Mesendoderm (in vitro differentiated cells): Measurements from ENCODE around the gene FBN2.

Experiments used
- DNase-seq: peaks from one replicate; pipeline ENCODE4 v3.0.0; 2013
- H2AK5ac ChIP-seq: 2 replicates; pipeline ENCODE4 v1.6.1; 2013; ENCODE audit warnings: low read length, inconsistent platforms
- H2BK120ac ChIP-seq: 2 replicates; pipeline ENCODE4 v1.6.1; 2013; ENCODE audit warnings: low read depth, mild to moderate bottlenecking, low read length, moderate library complexity, mixed read lengths
- H2BK15ac ChIP-seq: replicated peaks from 2 replicates; pipeline ENCODE4 v1.6.1; 2013; ENCODE audit warnings: low read depth, mild to moderate bottlenecking, moderate library complexity
- H2BK5ac ChIP-seq: 2 replicates; pipeline ENCODE4 v1.6.1; 2013; ENCODE audit warnings: low read length, inconsistent platforms
- H3K18ac ChIP-seq: 2 replicates; pipeline ENCODE4 v1.6.1; 2013; ENCODE audit warnings: mild to moderate bottlenecking, low read length, mixed read lengths
- H3K23ac ChIP-seq: one replicate; pipeline ENCODE4 v1.6.1; 2013; ENCODE audit warnings: low read length
- H3K27ac ChIP-seq: 2 replicates; pipeline ENCODE4 v1.5.1; 2013; ENCODE audit warnings: low read depth, mild to moderate bottlenecking, inconsistent platforms, low read length, moderate library complexity
- H3K27me3 ChIP-seq: 2 replicates; pipeline ENCODE4 v1.6.1; 2013; ENCODE audit warnings: low read length, control low read depth, mild to moderate bottlenecking, inconsistent platforms; ENCODE audit not compliant: insufficient read depth, poor library complexity
- H3K36me3 ChIP-seq: 2 replicates; pipeline ENCODE4 v1.6.1; 2013; ENCODE audit warnings: low read length, inconsistent platforms; ENCODE audit not compliant: control insufficient read depth, insufficient read depth
- H3K4ac ChIP-seq: one replicate; pipeline ENCODE4 v1.6.1; 2013; ENCODE audit warnings: low read depth, mild to moderate bottlenecking, low read length, moderate library complexity
- H3K4me1 ChIP-seq: 2 replicates; pipeline ENCODE4 v1.6.1; 2013; ENCODE audit warnings: low read depth, low read length, inconsistent platforms; ENCODE audit not compliant: control insufficient read depth
- H3K4me2 ChIP-seq: 2 replicates; pipeline ENCODE4 v1.6.1; 2013; ENCODE audit warnings: low read length
- H3K4me3 ChIP-seq: 2 replicates; pipeline ENCODE4 v1.5.1; 2013; ENCODE audit warnings: mild to moderate bottlenecking, low read length
- H3K56ac ChIP-seq: one replicate; pipeline ENCODE4 v1.6.1; 2013; ENCODE audit warnings: low read length
- H3K79me1 ChIP-seq: 2 replicates; pipeline ENCODE4 v1.6.1; 2013; ENCODE audit warnings: low read length, inconsistent platforms
- H3K79me2 ChIP-seq: 2 replicates; pipeline ENCODE4 v1.6.1; 2013; ENCODE audit warnings: mild to moderate bottlenecking, low read length; ENCODE audit not compliant: control insufficient read depth, insufficient read depth
- H3K9ac ChIP-seq: 2 replicates; pipeline ENCODE4 v1.6.1; 2013; ENCODE audit warnings: low read length, inconsistent platforms
- H4K5ac ChIP-seq: one replicate; pipeline ENCODE4 v1.6.1; 2013; ENCODE audit warnings: low read length
- H4K8ac ChIP-seq: one replicate; pipeline ENCODE4 v1.6.1; 2013; ENCODE audit warnings: low read depth, mild to moderate bottlenecking, control low read depth, low read length, moderate library complexity
- WGBS: extraction: QIAGEN DNeasy Blood & Tissue Kit; methylation state at CpG from one replicate; pipeline ENCODE4 v1.1.7; 2013; ENCODE audit warnings: low lambda C conversion rate, missing lambda C conversion rate; ENCODE audit not compliant: insufficient coverage; ENCODE audit errors: extremely low coverage; 5-methylcytosine and 5-hydroxymethylcytosine counted together

The FBN2 gene

DNA sequence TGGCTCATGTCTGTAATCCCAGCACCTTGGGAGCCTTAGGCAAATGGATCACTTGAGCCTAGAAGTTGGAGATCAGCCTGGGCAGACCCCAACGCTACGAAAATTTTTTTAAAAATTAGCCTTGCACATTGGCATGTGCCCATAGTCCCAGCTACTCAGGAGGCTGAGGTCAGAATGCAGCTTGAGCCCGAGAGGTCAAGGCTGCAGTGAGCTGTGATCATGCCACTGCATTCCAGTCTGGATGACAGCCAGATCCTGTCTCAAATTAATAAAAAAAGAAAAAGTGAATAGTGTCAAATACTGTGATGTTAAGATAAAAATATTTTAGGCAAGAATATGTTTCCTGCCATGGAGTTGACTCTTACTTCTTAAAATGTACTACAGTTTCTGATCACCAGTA, 5.3 kb downstream of the FBN2 start:
- no peak overlapping the region for H3K4ac ChIP-seq
- no peak overlapping the region for H2AK5ac ChIP-seq
- H3K4me1 ChIP-seq: peaks cover 2% of the 10 kb centered on the region
- H3K56ac ChIP-seq: no peak overlapping the region
- no peak overlapping the region for H2BK120ac ChIP-seq
- DNase-seq: no peak
- no peak overlapping the region for H2BK15ac ChIP-seq
- H3K4me2 ChIP-seq: no peak overlapping the region
- no peak overlapping the region for H2BK5ac ChIP-seq
- no peak overlapping the region for H4K5ac ChIP-seq
- H3K27ac ChIP-seq: no peak overlapping the region
- no CpG with 5 or more reads among the region's 3 CpGs for WGBS
- no peak overlapping the region for H3K23ac ChIP-seq
- peaks cover 10% of the 10 kb centered on the region for H3K36me3 ChIP-seq
- peaks cover 14% of the 10 kb centered on the region for H3K79me1 ChIP-seq
- H3K27me3 ChIP-seq: no peaks in the 10 kb centered on the region
- no peak overlapping the region for H3K4me3 ChIP-seq
- H3K18ac ChIP-seq: no peak overlapping the region
- no peak overlapping the region for H4K8ac ChIP-seq
- H3K9ac ChIP-seq: no peak overlapping the region
- peaks cover 40% of the 10 kb centered on the region for H3K79me2 ChIP-seq

DNA sequence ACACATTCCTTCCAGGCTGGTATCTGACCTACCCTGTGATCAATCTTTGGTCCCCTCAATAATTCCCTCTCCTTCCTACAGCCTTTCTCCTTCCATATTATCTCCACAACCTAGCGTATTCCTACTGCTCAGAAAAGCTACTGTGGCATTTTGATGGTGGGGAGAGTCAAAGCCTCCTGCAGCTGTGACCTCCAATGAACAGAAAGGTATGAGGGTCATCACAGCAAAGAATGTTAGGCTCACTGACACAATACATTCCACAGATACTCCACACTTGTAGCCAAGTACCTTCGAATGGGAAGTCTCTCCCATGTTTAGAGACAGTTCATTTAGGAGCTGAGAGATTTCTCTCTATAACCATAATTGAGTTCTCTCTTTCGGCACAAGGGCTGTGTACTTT, 5.9 kb downstream of the FBN2 start:
- no CpG with 5 or more reads among the region's 3 CpGs for WGBS
- Histone ChIP-seq H3K18ac (no peak overlapping the region), H3K23ac (no peak overlapping the region), H2BK120ac (no peak overlapping the region), H3K56ac (no peak overlapping the region), H3K36me3 (peaks cover 10% of the 10 kb centered on the region), H3K4me2 (no peak overlapping the region), H3K9ac (no peak overlapping the region), H3K27ac (no peak overlapping the region), H3K4ac (no peak overlapping the region), H4K8ac (no peak overlapping the region), H3K79me1 (peaks cover 14% of the 10 kb centered on the region), H4K5ac (no peak overlapping the region), H2BK5ac (no peak overlapping the region), H3K4me3 (no peak overlapping the region), H3K4me1 (peaks cover 2% of the 10 kb centered on the region), H2AK5ac (no peak overlapping the region), H3K79me2 (peaks cover 35% of the 10 kb centered on the region), H3K27me3 (no peaks in the 10 kb centered on the region), H2BK15ac (no peak overlapping the region)
- peak; percentile 90 for DNase-seq

DNA sequence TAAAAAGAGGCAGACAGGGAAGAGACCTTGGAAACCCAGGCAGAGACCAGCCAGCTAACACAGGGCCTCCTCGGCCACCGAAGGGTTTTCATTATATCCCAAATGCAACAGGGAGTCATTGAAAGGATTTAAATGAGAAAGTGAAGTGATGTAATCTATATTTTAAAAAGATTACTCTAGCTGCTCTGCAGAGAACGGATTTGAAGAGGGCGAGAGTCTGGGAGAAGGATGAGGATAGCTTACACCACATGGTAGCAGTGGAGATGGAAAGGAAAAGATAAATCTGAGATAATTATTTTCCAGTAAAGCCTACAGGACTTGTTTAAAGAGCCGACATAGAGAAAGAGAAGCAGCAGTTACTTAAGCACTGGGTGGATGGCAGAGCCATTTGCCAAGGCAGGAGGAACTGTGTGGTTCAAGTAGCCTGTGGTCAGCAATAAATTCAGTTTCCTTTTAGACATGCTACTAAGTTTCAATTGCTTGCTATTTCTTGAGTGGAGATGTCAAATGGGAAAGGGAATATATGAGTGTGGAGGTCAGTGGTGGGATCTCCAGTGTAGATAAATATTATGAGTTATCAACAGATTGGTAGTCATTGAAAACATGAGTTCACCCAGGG, 9.3 kb downstream of the FBN2 start:
- H3K36me3 ChIP-seq: peaks cover 13% of the 10 kb centered on the region
- no peak overlapping the region for H3K27ac ChIP-seq
- no peak overlapping the region for H2BK120ac ChIP-seq
- H3K4ac ChIP-seq: no peak overlapping the region
- H3K79me2 ChIP-seq: peaks cover 15% of the 10 kb centered on the region
- DNase-seq: no peak
- no peak overlapping the region for H4K5ac ChIP-seq
- H2BK5ac ChIP-seq: no peak overlapping the region
- no peaks in the 10 kb centered on the region for H3K27me3 ChIP-seq
- WGBS: no CpG with 5 or more reads among the region's 5 CpGs
- H3K4me1 ChIP-seq: no peaks in the 10 kb centered on the region
- no peak overlapping the region for H3K9ac ChIP-seq
- no peak overlapping the region for H3K23ac ChIP-seq
- H3K4me2 ChIP-seq: no peak overlapping the region
- H2AK5ac ChIP-seq: no peak overlapping the region
- H4K8ac ChIP-seq: no peak overlapping the region
- H3K79me1 ChIP-seq: peaks cover 19% of the 10 kb centered on the region
- H2BK15ac ChIP-seq: no peak overlapping the region
- no peak overlapping the region for H3K56ac ChIP-seq
- H3K4me3 ChIP-seq: no peak overlapping the region
- no peak overlapping the region for H3K18ac ChIP-seq

DNA sequence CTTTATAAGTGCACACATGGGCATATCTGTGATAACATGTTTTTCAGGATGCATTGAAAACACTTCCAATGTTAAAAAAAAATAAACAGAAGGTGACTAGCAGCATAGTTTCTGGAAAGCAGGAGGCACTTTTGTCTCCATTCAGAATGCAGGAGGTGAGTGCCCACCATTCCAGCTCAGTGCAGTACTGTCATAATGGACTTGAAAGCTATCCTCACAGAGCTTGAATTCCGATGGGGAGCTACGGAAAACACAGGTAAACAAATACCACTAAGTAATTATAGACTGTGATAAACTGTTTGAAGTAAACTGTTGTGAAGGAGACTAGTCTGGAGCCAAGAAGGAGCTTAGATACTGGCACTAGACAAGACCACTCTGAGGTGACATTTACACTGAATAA, 9.9 kb downstream of the FBN2 start:
- H3K27me3 ChIP-seq: no peaks in the 10 kb centered on the region
- H2BK15ac ChIP-seq: no peak overlapping the region
- H3K79me2 ChIP-seq: peaks cover 12% of the 10 kb centered on the region
- no peak overlapping the region for H3K4me2 ChIP-seq
- no peak overlapping the region for H2BK5ac ChIP-seq
- H3K4me3 ChIP-seq: no peak overlapping the region
- no peak overlapping the region for H4K5ac ChIP-seq
- no peak overlapping the region for H3K56ac ChIP-seq
- no peak overlapping the region for H3K4ac ChIP-seq
- no peak overlapping the region for H2AK5ac ChIP-seq
- H3K9ac ChIP-seq: no peak overlapping the region
- DNase-seq: no peak
- peaks cover 15% of the 10 kb centered on the region for H3K79me1 ChIP-seq
- peaks cover 9% of the 10 kb centered on the region for H3K36me3 ChIP-seq
- no peak overlapping the region for H2BK120ac ChIP-seq
- no peak overlapping the region for H3K27ac ChIP-seq
- H3K4me1 ChIP-seq: no peaks in the 10 kb centered on the region
- H3K23ac ChIP-seq: no peak overlapping the region
- WGBS: no CpG with 5 or more reads among the region's 2 CpGs
- no peak overlapping the region for H4K8ac ChIP-seq
- H3K18ac ChIP-seq: no peak overlapping the region

DNA sequence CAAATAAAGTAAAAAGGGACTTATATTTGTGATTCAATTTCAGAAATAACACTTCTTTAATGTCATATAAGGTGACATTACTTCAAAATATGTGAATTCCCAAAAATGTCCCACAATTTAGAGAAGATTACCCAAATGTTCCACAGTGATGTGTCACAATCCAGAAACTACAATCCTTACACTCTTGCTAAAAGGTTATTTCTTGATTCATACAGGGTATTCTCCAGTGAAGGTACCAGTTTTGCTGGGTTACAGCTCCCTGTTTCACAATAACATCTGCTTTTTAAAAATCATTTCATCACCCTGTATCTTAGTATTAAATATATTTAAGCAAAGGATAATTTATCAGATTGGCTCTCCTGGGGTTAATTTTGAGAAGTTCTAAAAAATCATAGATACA, 11.0 kb downstream of the FBN2 start:
- no peak overlapping the region for H4K5ac ChIP-seq
- H4K8ac ChIP-seq: no peak overlapping the region
- no peak overlapping the region for H3K4me2 ChIP-seq
- no peak overlapping the region for H2AK5ac ChIP-seq
- peaks cover 10% of the 10 kb centered on the region for H3K36me3 ChIP-seq
- no peaks in the 10 kb centered on the region for H3K4me1 ChIP-seq
- H2BK5ac ChIP-seq: no peak overlapping the region
- no peaks in the 10 kb centered on the region for H3K27me3 ChIP-seq
- no peak overlapping the region for H3K4me3 ChIP-seq
- peaks cover 6% of the 10 kb centered on the region for H3K79me2 ChIP-seq
- H3K4ac ChIP-seq: no peak overlapping the region
- no peak overlapping the region for H3K23ac ChIP-seq
- H3K56ac ChIP-seq: no peak overlapping the region
- no peak overlapping the region for H3K27ac ChIP-seq
- no peak overlapping the region for H3K9ac ChIP-seq
- H2BK15ac ChIP-seq: no peak overlapping the region
- DNase-seq: no peak
- H3K79me1 ChIP-seq: peaks cover 18% of the 10 kb centered on the region
- no peak overlapping the region for H3K18ac ChIP-seq
- no peak overlapping the region for H2BK120ac ChIP-seq

DNA sequence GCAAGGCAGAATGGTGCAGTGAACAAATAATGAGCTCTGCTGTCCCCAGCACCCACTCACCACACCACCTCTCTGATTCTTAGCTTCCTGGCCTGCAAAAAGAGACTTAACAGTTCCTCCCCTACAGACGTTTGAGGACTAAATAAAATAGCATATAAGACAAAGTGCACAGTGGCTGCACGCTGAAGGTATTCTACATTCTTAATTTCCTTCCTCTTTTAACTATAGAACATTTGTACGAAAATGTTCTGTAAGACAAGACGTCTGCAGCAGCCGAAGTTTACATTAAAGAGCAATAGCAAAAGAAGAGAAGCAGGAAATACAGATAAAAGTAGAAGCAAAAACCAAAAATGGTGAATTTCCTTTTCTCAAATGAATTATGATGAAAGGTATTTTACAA, 15.7 kb downstream of the FBN2 start:
- no peak overlapping the region for H3K4ac ChIP-seq
- H3K4me1 ChIP-seq: no peaks in the 10 kb centered on the region
- peaks cover 3% of the 10 kb centered on the region for H3K79me2 ChIP-seq
- H2BK5ac ChIP-seq: no peak overlapping the region
- no peak overlapping the region for H3K4me3 ChIP-seq
- peaks cover 15% of the 10 kb centered on the region for H3K79me1 ChIP-seq
- H2AK5ac ChIP-seq: no peak overlapping the region
- H3K36me3 ChIP-seq: peaks cover 12% of the 10 kb centered on the region
- H2BK120ac ChIP-seq: no peak overlapping the region
- H3K27me3 ChIP-seq: no peaks in the 10 kb centered on the region
- no peak overlapping the region for H3K18ac ChIP-seq
- no peak overlapping the region for H4K8ac ChIP-seq
- no peak overlapping the region for H4K5ac ChIP-seq
- H3K4me2 ChIP-seq: no peak overlapping the region
- WGBS: no CpG with 5 or more reads among the region's 5 CpGs
- no peak overlapping the region for H3K27ac ChIP-seq
- H3K9ac ChIP-seq: no peak overlapping the region
- no peak overlapping the region for H2BK15ac ChIP-seq
- no peak for DNase-seq
- H3K23ac ChIP-seq: no peak overlapping the region
- H3K56ac ChIP-seq: no peak overlapping the region
